Mucosa of rectum (tissue), 2 donors: Measurements from ENCODE around the gene COA8.

Experiments
- H3K27ac ChIP-seq, 2 donors: one replicate each; pipeline ENCODE4 v1.7.0; 2013; ENCODE audit warnings: inconsistent platforms in 2 of 2, low read depth in 2 of 2, low read length in 2 of 2
- H3K27me3 ChIP-seq, 2 donors: one replicate each; pipeline ENCODE4 v1.7.0; 2013; ENCODE audit warnings: low read length in 2 of 2; ENCODE audit not compliant: control insufficient read depth in 2 of 2, insufficient read depth in 2 of 2
- H3K36me3 ChIP-seq, 2 donors: one replicate each; pipeline ENCODE4 v1.7.0; 2013; ENCODE audit warnings: low read length in 2 of 2; ENCODE audit not compliant: control insufficient read depth in 2 of 2, insufficient read depth in 2 of 2
- H3K4me1 ChIP-seq, 2 donors: one replicate each; pipeline ENCODE4 v1.7.0; 2013; ENCODE audit warnings: low read length in 2 of 2, mild to moderate bottlenecking in 1 of 2; ENCODE audit not compliant: control insufficient read depth in 2 of 2, insufficient read depth in 2 of 2
- H3K4me3 ChIP-seq, 2 donors: one replicate each; pipeline ENCODE4 v1.7.0; 2013; ENCODE audit warnings: low read length in 2 of 2
- H3K9ac ChIP-seq, 2 donors: one replicate each; pipeline ENCODE4 v1.7.0; 2013; ENCODE audit warnings: low read length in 2 of 2, low read depth in 1 of 2, mild to moderate bottlenecking in 1 of 2
- H3K9me3 ChIP-seq, 2 donors: one replicate each; pipeline ENCODE4 v1.7.0; 2013; ENCODE audit warnings: low read length in 2 of 2; ENCODE audit not compliant: control insufficient read depth in 2 of 2
- donor health status: healthy.
- donor health status: Normal muscosa, but diverticular disease.

The COA8 gene

GRCh38 chr14:103537175-103537990 is 25.4 kb upstream of the COA8 start:
- peaks cover 30 to 37% of the 10 kb centered on the region in 2 donors for H3K4me1 ChIP-seq
- no peaks in the 10 kb centered on the region for H3K27me3 ChIP-seq
- no peak overlapping the region for H3K27ac ChIP-seq
- no peak overlapping the region for H3K9ac ChIP-seq
- no peaks in the 10 kb centered on the region for H3K9me3 ChIP-seq
- H3K36me3 ChIP-seq: peaks cover 3 to 5% of the 10 kb centered on the region in 2 donors
- H3K4me3 ChIP-seq: no peak overlapping the region

DNA sequence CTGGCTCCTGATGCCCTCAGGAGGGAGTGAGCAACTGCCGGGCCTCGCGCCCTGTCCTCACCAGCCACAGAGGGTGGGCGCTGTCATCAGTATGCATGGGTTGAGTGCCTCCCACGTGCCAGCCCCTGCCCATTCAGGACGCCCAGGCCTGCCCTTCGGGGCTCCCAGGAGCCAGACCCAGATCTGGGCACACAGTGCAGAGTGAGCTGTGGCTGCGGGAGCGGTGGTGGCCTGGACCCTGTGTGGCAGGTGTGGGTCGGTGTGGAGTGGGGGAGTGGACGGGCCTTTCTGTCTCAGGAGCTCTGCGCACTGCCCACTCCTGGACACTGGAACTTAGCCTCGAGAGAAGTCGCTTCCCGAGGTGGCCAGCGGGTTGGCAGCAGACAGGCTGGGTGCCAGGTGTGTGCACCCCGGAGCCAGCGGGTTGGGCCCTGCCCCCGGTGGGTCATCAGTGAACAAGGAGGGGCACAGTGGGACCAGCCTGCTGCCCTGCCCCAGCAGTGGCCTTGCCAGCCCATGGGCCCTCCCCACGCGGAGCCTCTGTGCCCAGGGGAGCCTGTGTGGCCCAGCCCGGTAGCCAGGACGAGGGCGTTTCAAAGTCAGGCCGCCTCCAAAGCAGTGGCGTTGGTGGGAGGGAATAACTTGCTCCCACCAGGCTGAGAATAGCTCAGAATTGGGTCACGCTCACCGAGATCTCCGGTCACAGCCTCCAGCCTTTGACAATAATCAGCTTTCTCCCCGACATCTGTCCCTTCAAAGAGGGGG is 24.3 kb upstream of the COA8 start:
- Histone ChIP-seq H3K9me3 (no peaks in the 10 kb centered on the region), H3K4me1 (peaks cover 41 to 47% of the 10 kb centered on the region in 2 donors), H3K9ac (peak overlapping the region in 1 of 2 donors; percentile 3), H3K36me3 (peaks cover 3 to 5% of the 10 kb centered on the region in 2 donors), H3K27ac (peak overlapping the region; percentile 49 to 52), H3K27me3 (no peaks in the 10 kb centered on the region), H3K4me3 (no peak overlapping the region)

GRCh38 chr14:103539056-103539825 is 23.5 kb upstream of the COA8 start:
- peak overlapping the region; percentile 9 to 52 for H3K27ac ChIP-seq
- H3K27me3 ChIP-seq: no peaks in the 10 kb centered on the region
- H3K9ac ChIP-seq: peak overlapping the region in 1 of 2 donors; percentile 12
- H3K36me3 ChIP-seq: peaks cover 3 to 5% of the 10 kb centered on the region in 2 donors
- peaks cover 44 to 54% of the 10 kb centered on the region in 2 donors for H3K4me1 ChIP-seq
- H3K4me3 ChIP-seq: no peak overlapping the region
- H3K9me3 ChIP-seq: no peaks in the 10 kb centered on the region

- Histone ChIP-seq H3K9ac (peak overlapping the region; percentile 32 to 63), H3K27me3 (no peaks in the 10 kb centered on the region), H3K4me1 (peaks cover 44 to 60% of the 10 kb centered on the region in 2 donors), H3K27ac (peak overlapping the region; percentile 56 to 85), H3K36me3 (no peaks in the 10 kb centered on the region), H3K9me3 (no peaks in the 10 kb centered on the region), H3K4me3 (no peak overlapping the region)
Observed at GRCh38 chr14:103540821-103541708, 21.7 kb upstream of the COA8 start.

- Histone ChIP-seq H3K4me1 (peaks cover 44 to 62% of the 10 kb centered on the region in 2 donors), H3K27ac (peak overlapping the region; percentile 56 to 85), H3K27me3 (no peaks in the 10 kb centered on the region), H3K36me3 (no peaks in the 10 kb centered on the region), H3K4me3 (peak overlapping the region in 1 of 2 donors; percentile 13), H3K9me3 (no peaks in the 10 kb centered on the region), H3K9ac (peak overlapping the region; percentile 14 to 61)
Observed at GRCh38 chr14:103541709-103542604, 20.8 kb upstream of the COA8 start.

DNA sequence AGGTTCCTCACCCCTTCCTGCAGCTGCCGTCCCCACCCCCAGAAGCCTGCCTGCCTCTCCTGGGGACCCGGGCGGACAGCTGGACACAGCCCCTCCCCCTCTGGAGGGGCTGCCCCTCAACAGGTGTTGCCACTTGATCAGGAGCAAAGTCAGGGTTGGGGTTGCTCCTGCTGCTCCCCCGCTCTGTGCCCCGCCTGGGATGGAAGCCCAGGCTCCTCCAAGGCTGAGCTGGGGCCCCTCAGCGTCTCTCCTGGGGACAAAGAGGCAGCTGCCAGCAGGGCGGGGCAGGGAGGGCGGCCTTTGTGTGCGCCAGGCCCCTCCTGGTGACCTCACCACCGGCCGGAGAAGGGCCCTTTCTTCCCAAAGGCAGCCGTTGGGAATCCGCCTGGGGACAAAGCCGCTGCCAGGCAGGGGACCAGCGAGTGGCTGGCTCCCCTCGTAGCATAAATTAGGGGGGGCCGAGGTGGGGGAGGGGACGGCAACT is 20.1 kb upstream of the COA8 start:
- Histone ChIP-seq H3K9ac (peak overlapping the region in 1 of 2 donors; percentile 61), H3K9me3 (no peaks in the 10 kb centered on the region), H3K4me1 (peaks cover 44 to 62% of the 10 kb centered on the region in 2 donors), H3K27me3 (no peaks in the 10 kb centered on the region), H3K4me3 (peak overlapping the region in 1 of 2 donors; percentile 13), H3K36me3 (no peaks in the 10 kb centered on the region), H3K27ac (peak overlapping the region; percentile 56 to 59)

GRCh38 chr14:103543140-103543539 is 19.6 kb upstream of the COA8 start:
- Histone ChIP-seq H3K27me3 (no peaks in the 10 kb centered on the region), H3K4me1 (peaks cover 44 to 62% of the 10 kb centered on the region in 2 donors), H3K36me3 (no peaks in the 10 kb centered on the region), H3K4me3 (no peak overlapping the region), H3K9ac (peak overlapping the region in 1 of 2 donors; percentile 61), H3K9me3 (no peaks in the 10 kb centered on the region), H3K27ac (peak overlapping the region in 1 of 2 donors; percentile 56)

GRCh38 chr14:103543721-103544387 is 18.9 kb upstream of the COA8 start:
- Histone ChIP-seq H3K36me3 (no peaks in the 10 kb centered on the region), H3K4me1 (peaks cover 42 to 58% of the 10 kb centered on the region in 2 donors), H3K4me3 (no peak overlapping the region), H3K9me3 (no peaks in the 10 kb centered on the region), H3K27me3 (no peaks in the 10 kb centered on the region), H3K9ac (no peak overlapping the region), H3K27ac (no peak overlapping the region)
